GM21360 (cell line): Measurements from ENCODE around the gene BANF2.

ENCODE experiments used
- ATAC-seq: cut with Tn5 transposase; IDR thresholded peaks from one replicate; pipeline ENCODE4 v1.9.1; 2021; ENCODE audit warnings: mild to moderate bottlenecking, moderate library complexity; ENCODE audit not compliant: unreplicated experiment

The BANF2 gene

DNA sequence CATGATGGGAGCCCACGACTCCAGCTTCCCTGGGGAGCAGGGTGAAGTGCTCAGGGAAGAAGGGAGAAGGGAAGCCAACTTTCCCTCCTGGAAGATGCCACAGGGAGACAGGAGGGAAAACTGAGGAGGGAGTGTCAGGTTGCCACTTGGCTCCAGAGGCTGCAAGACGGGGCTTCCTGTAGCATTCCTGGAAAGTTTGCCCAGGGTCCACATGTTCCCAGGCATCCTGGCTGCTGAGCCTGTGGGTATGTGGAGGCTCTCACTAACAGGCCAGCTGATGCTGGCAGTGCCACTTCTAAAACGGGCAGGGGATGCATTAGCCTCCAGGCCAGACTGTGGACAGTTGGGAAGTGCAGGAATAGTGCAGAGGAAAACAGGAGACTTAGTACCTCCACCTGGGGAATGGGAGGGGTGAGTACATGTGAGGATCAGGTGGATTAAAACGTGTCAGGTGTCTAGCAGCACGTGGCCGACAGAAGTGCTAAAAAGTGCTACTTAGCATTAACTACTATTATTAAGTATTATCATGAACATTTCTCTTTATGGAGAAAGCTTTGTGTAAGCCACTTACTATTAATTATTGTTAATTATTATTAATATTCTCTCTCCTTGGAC lies 33.2 kb downstream of the BANF2 start:
- no peak for ATAC-seq

DNA sequence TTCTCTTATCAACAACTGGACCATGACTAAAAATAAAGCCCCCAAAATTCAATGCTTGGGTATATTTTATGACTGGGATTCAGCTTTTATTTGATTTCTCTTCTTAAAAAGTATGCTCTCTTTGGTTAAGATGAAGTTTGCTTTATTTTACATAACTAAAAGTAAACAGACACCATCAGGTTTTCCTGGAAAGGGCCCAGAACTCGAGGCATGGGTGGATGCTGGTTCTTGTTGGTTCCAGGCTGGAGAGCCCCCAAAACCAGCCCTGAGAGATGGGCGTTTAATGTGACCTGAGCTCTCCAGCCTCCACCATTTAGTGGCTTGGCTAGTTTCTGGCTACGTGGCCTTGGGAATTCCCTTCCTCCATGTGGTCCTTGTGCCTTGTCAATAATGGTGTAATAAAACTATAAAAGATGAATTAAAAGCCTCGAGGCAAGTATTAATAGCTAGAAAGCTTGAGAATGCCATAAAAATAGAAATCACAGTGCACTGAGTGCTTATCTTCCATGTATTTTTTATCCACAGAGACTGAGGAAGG lies 34.1 kb downstream of the BANF2 start:
- no peak for ATAC-seq

DNA sequence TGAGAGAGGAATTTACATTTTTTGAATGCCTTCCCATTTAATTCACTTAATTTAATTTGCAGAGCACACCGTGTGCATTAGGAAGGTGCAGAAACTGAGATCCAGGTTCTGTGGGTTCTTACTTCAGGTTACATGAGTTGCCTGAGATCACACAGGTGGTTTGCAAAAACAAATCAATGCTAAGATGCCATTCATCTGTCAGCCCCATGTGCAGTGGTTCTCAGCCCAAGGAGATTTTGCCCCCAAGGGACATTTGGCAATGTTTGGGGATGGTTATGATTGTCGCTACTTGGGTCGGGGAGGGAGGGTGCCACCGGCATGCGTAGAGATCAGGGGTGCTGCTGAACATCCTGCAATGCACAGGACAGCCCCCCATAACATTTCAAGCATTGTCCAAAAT lies 34.6 kb downstream of the BANF2 start:
- no peak for ATAC-seq

DNA sequence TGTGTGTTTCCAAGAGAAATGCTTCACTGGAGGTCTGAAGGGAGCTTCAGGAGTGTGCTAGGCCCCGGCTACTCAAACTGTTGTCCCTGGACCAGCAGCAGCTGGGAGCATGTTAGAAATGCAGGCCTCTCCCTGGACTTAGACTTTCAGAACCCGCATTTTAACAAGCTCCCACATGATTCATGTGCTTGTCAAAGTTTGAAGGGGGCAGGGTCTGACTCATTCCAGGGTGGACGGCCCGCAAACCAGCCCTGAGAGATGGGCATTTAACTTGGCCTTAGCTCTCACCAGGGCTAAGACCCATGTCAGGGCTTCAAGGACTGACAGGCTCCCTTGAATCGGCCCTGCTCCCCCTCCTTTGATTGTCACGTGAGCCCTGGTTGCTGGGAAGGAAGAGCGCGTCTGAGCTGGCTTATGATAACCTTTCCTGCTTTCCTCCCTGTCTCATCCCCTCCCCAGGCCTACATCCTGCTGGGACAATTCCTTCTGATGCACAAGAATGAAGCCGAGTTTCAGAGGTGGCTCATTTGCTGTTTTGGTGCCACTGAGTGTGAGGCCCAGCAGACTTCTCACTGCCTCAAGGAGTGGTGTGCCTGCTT lies 35.5 kb downstream of the BANF2 start:
- no peak for ATAC-seq

DNA sequence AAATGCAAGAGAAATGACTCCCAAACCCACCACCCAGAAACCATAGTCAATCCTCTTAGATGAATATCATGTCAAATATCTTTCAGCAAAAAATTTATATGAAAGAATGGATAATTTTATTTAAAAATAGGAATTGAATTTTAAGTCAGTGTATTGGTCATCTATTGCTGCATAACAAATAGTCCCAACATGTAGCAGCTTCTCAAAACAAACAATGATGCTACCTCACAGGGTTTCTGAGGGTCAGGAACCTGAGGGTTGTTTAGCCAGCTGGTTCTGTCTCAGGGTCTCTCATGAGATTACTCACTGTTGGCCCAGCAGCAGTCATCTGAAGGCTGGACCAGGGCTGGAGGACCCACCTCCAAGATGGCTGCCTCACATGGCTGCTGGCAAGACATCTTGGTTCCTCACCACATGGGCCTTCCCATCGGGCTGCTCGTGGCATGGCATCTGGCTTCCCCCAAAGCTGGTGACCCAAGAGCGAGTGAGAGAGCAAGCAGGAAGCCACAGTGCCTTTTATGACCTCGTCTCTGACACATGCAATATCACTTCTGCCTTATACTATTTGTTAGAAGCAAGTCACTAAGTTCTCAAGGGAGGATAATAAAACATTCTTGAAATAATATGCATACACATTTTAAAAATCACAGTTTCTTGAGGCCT lies 36.3 kb downstream of the BANF2 start:
- ATAC-seq: no peak

DNA sequence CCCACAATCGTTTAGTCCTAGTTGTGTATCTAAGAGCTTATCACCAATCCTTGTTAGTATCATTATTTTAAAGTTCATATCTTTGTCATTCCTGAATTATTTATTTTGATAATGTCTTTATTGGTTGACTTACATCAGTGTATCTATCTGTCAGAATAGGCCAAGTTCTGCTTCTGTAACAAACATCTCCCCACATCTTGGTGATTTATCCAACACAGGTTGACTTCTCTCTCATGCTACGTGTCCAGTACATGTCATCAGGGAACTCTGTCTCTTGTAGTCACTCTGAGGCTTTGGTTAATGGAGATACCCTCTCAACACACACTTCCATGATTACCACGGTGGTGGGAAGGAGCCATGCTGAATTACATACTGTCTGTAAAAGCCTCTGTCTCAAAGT lies 38.4 kb downstream of the BANF2 start:
- no peak for ATAC-seq

DNA sequence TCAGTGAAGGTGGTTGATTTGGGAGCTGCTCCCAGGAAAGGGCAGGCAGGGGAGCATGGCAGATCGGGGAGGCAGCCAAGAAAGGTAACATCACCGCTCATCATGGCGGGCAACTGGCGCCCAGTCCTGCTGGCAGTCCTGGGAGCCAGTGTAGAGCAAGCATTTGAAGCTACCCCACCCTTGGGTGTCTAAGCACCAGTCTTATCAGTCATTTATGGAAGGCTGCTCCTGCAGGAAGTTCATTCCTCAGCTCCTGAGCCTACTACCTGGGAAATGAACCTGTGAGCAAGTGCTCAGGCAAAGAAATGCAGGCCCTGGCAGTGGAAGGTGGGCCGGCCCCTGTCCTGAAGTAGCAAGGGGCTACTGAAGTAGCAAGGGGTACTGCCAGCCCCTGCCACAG lies 41.5 kb downstream of the BANF2 start:
- no peak for ATAC-seq

DNA sequence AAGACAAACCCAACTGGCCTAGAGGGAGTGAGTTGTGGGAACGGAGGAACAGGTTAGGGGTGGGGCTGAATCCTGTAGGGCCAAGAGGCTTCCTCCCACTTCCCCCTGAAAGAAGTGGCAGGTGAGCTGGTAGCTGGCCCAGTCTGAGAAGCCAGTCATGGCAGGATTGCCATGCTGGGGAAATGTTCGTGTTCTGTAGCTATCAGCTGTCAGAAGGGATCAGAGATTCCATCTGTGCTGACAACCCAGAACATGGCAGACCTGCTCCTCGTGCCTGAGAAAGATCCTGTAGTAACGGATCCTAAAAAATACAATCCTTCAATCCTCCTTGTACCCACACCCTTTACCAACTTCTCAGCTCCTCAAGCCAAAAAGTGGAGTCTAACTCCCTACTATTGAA lies 43.0 kb downstream of the BANF2 start:
- ATAC-seq: no peak

DNA sequence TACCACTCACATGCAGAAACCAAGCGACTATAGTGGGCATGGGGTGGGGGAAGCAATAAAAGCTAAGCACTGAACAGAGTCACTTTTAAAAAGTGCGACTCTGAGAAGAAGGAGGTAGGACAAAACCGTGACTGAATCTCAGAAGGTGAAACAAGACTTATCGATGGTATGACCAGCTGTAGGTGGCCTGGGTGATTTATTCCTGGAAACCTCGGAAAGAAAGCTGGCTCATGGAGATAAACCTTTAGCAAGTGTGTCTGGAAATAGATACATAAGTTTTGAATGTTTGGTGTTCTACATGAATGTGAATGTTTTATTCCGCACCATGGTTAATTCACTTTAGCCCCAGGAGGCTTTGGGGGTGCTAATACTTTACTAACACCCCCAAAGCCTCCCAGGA lies 43.9 kb downstream of the BANF2 start:
- ATAC-seq: no peak

DNA sequence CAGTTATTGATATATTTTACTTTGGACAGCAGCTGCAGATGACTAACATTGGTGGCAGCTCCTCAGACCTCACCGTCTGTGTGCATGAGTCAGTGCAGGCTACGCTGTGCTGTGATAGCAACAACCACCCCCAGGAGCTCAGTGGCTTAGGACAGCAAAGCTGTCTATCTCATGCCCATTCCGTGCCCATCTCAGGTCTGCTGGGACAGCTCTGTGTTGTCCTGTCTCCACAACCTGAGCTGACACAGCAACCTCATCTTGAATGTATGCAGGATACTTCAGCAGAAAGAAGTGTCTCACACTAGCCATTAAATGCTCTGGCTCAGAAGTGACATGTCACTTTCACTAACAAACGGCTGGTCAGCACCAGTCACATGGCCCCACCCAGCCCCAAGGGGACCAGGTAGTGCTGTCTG lies 47.7 kb downstream of the BANF2 start:
- ATAC-seq: no peak

DNA sequence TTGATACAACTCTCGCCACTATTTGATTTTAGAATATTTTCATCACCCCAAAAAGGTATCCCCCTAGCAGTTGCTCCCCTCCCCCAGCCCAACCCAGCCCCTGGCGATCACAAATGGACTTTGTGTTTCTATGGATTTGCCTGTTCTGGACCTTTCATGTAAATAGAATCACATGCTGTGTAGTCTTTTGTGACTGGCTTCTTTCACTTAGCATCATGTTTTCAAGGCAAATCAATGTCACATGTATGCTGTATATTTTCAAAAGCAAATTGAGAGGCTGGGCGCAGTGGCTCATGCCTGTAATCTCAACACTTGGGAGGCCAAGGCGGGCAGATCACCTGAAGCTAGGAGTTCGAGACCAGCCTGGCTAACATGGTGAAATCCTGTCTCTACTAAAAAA lies 48.5 kb downstream of the BANF2 start:
- ATAC-seq: no peak

DNA sequence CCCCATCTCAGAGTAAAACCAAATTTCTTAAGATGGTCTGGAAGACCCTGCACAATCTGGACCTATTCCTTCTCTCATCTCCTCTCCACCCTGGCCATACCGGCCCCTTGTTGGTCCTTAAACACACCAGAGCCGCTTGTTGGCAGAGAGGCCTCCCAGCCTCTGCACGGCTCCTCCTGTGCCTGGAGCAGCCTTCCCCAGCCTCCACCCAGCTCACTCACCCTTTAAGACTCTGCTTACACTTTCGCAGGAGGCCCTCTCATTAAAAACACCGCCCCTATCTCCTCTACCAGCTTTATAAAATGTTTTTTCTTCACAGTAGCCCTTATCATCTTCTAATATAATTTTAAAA lies 49.8 kb downstream of the BANF2 start:
- no peak for ATAC-seq

DNA sequence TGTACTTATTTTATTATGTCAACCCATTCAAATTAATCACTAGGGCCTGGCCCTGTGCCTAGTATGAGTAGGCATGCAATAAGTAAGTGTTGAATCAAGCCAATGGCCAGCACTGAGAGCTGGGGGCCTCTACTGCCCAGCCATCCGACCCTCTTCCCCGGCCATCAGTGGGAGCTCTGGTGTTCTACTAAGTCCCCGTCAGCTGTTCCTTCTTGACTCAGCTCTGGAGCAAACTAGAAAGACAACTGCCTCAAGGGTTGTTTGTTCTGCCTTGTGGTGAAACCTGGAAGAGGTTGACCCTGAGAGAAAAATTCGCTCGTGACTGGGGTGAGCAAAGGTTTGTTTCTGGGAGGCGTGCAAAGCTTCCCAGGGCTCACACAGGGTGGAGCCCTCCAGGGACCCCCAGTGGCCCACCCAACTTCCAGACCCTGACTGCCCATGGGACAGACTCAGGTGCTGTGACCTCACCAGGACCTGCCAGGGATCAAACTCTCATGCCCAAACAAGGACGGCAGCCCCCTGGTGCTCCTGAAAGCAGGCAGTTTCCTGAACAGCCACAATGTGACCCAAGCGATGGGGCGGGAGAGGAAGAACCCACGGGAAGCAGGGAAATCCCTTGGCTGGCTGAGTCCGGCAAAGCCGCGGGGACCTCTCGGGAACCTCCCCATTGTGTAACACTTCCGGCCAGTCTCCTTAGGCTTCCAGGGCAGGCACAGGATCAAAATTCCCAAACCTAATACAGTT lies 50.4 kb downstream of the BANF2 start:
- ATAC-seq: no peak

DNA sequence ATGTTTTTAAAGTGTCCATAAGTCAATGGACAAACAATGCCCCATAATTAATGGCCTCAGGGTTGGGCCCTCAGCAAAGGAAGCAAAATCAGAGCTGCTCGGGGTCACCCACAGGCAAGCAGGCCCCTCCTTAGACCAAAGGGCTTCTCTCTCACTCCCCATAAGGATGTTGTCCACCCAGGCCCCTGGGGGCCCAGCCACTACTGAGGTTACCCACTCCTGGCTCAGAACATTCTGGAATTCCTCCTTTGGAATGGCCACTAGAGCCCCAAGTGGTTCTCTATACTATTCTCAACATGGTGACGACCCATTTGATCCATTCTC lies 50.9 kb downstream of the BANF2 start:
- ATAC-seq: no peak

DNA sequence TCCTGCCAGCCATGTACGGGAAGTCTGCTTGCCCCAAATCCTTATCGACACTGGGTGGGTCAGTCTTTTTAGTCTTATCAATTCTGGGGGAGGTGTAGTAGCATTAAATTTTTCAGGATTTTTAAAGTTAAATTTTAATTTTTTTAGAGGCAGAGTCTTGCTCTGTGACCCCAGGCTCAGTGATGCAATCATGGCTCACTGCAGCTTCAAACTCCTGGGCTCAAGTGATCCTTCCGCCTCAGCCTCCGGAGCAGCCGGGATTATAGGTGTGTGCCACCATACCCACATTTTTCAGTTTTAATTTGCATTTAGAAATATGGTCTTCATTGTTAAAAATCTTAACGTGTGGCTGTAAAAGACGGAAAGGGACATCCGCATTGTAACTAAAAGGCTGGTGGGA lies 51.9 kb downstream of the BANF2 start:
- ATAC-seq: no peak

DNA sequence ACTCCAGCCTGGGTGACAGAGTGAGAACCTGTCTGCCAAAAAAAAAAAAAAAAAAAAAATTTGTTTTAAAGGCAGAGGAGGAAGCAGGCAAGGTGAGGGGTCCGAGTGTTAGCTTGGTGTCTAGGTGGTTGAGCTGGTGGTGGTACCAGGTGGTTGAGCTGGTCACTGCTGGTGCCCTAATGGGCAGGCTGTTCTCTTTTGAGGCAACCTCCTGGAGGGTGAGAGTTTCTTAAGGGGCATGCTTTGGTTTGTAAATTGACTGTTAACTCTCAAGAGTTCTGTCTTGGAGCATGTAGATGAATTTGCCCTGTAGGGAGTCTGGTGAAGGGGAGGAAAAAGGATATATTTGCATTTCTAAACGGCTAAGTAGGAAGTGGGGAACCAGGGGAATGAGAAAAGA lies 52.7 kb downstream of the BANF2 start:
- no peak for ATAC-seq

DNA sequence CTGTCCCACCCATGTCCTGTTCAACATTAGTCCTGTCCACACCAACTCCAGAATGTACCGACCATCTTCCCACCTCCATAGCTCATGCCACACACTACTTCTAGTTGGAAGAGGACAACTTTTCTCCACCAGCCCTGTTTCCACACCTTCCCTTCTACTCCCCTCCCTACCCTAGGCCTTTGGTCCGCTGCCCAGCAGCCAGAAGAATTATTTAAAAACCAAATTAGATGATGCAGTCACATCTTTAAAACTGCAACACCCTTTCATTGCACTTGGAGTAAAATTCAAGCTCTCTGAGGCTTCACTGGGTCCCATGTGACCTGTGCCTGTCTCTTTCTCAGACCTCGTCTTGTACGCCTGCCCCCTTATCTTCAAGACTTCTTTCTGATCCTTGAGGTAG lies 53.8 kb downstream of the BANF2 start:
- ATAC-seq: no peak

DNA sequence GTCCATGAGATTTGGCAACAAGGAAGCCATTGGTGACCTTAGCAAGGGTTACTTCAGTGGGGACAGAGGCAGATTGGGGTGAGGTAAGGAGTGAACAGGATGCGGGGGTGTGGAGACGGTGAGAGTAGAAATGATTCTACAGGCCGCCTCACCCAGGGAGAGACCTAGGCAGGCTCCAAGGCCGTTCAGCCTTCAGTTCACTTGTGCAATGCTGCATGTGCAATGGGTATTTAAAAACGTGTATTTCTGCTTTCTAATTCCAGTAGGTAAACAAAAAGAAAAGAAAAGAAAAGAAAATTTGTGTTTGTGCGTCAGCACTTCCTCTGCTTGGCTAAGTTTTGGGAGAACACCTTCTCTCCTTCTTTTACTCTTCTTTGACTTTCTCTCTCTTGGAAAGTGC lies 56.8 kb downstream of the BANF2 start:
- no peak for ATAC-seq

DNA sequence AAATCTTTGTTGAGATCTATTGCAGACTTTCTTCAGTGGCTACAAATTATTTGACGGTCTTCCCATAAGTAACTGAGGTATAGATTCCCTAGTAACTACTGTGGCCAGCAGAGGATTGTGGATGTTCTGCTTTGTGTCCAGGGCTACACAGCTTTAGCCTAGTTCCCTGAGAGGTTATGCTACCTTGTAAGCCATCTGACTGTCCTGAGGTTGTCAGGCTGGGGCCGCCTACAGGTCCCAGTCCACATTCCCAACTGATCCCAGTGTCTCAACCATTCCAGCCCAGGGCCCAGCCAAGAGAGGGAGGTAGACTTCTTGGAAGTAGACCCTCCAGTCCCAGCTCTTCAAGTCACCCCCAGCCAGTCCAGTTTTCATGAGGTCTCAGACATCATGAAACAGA lies 57.7 kb downstream of the BANF2 start:
- ATAC-seq: no peak

DNA sequence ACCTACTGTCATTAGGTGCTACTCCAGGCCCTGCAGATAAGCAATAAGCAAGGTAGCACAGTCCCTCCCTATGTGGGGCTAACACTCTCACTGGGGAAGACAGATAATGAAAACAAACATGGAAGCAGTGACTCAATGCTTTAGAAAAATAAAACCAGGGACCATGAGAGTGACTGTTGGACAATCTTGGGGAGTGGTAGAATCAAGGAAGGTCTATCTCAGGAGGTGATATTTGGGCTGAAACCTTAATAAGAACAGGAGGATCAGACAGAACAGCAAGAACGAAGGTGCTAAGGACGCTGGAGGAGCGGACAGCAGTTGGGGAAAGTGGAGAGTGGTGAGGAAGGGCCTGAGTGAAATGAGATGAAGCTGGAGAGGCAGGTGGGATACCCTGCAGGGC lies 58.2 kb downstream of the BANF2 start:
- ATAC-seq: no peak

DNA sequence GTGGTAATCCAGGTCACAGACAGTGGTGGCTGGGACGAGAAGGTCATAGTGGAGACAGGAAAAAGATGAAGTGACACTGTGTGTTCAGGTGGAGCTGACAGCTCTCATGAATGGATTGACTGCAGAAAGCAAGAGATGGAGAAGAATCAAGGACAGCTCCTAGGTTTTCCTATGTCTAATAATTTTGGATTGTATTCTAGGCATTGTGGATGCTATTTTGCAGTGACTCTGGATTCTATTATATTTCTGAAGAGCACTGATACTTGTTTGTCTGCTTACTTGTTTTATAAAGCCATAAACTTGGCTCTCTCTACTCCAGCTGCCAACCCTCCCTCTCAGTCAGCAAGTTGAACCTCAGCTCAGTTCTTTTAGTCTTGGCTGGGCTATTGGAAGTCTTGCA lies 58.7 kb downstream of the BANF2 start:
- no peak for ATAC-seq

DNA sequence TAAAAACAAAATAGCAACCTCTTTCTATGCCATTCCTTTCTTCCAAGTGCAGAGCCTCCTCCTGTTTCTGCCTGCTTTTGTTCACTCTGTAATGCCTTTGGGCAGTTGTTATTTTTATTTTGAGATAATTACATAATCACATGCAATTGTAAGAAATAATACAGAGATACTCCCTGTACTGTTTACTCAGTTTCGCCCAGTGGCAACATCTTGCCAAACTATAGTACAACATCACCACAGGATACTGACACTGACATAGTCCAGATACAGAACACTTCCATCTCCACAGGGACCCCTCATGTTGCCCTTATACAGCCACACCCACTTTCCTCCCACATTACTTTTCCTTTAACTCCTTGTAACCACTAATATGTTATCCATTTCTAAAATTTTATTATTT lies 59.7 kb downstream of the BANF2 start:
- no peak for ATAC-seq
